Mesendoderm (in vitro differentiated cells): ENCODE results near the gene PSD2.

Experiments
- DNase-seq: peaks from one replicate; pipeline ENCODE4 v3.0.0; 2013
- H2AK5ac ChIP-seq: 2 replicates; pipeline ENCODE4 v1.6.1; 2013; ENCODE audit warnings: low read length, inconsistent platforms
- H2BK120ac ChIP-seq: 2 replicates; pipeline ENCODE4 v1.6.1; 2013; ENCODE audit warnings: low read depth, mild to moderate bottlenecking, low read length, moderate library complexity, mixed read lengths
- H2BK15ac ChIP-seq: replicated peaks from 2 replicates; pipeline ENCODE4 v1.6.1; 2013; ENCODE audit warnings: low read depth, mild to moderate bottlenecking, moderate library complexity
- H2BK5ac ChIP-seq: 2 replicates; pipeline ENCODE4 v1.6.1; 2013; ENCODE audit warnings: low read length, inconsistent platforms
- H3K18ac ChIP-seq: 2 replicates; pipeline ENCODE4 v1.6.1; 2013; ENCODE audit warnings: mild to moderate bottlenecking, low read length, mixed read lengths
- H3K23ac ChIP-seq: one replicate; pipeline ENCODE4 v1.6.1; 2013; ENCODE audit warnings: low read length
- H3K27ac ChIP-seq: 2 replicates; pipeline ENCODE4 v1.5.1; 2013; ENCODE audit warnings: low read depth, mild to moderate bottlenecking, inconsistent platforms, low read length, moderate library complexity
- H3K27me3 ChIP-seq: 2 replicates; pipeline ENCODE4 v1.6.1; 2013; ENCODE audit warnings: low read length, control low read depth, mild to moderate bottlenecking, inconsistent platforms; ENCODE audit not compliant: insufficient read depth, poor library complexity
- H3K36me3 ChIP-seq: 2 replicates; pipeline ENCODE4 v1.6.1; 2013; ENCODE audit warnings: low read length, inconsistent platforms; ENCODE audit not compliant: control insufficient read depth, insufficient read depth
- H3K4ac ChIP-seq: one replicate; pipeline ENCODE4 v1.6.1; 2013; ENCODE audit warnings: low read depth, mild to moderate bottlenecking, low read length, moderate library complexity
- H3K4me1 ChIP-seq: 2 replicates; pipeline ENCODE4 v1.6.1; 2013; ENCODE audit warnings: low read depth, low read length, inconsistent platforms; ENCODE audit not compliant: control insufficient read depth
- H3K4me2 ChIP-seq: 2 replicates; pipeline ENCODE4 v1.6.1; 2013; ENCODE audit warnings: low read length
- H3K4me3 ChIP-seq: 2 replicates; pipeline ENCODE4 v1.5.1; 2013; ENCODE audit warnings: mild to moderate bottlenecking, low read length
- H3K56ac ChIP-seq: one replicate; pipeline ENCODE4 v1.6.1; 2013; ENCODE audit warnings: low read length
- H3K79me1 ChIP-seq: 2 replicates; pipeline ENCODE4 v1.6.1; 2013; ENCODE audit warnings: low read length, inconsistent platforms
- H3K79me2 ChIP-seq: 2 replicates; pipeline ENCODE4 v1.6.1; 2013; ENCODE audit warnings: mild to moderate bottlenecking, low read length; ENCODE audit not compliant: control insufficient read depth, insufficient read depth
- H3K9ac ChIP-seq: 2 replicates; pipeline ENCODE4 v1.6.1; 2013; ENCODE audit warnings: low read length, inconsistent platforms
- H4K5ac ChIP-seq: one replicate; pipeline ENCODE4 v1.6.1; 2013; ENCODE audit warnings: low read length
- H4K8ac ChIP-seq: one replicate; pipeline ENCODE4 v1.6.1; 2013; ENCODE audit warnings: low read depth, mild to moderate bottlenecking, control low read depth, low read length, moderate library complexity
- WGBS: extraction: QIAGEN DNeasy Blood & Tissue Kit; methylation state at CpG from one replicate; pipeline ENCODE4 v1.1.7; 2013; ENCODE audit warnings: low lambda C conversion rate, missing lambda C conversion rate; ENCODE audit not compliant: insufficient coverage; ENCODE audit errors: extremely low coverage; 5-methylcytosine and 5-hydroxymethylcytosine counted together

PSD2 gene

DNA sequence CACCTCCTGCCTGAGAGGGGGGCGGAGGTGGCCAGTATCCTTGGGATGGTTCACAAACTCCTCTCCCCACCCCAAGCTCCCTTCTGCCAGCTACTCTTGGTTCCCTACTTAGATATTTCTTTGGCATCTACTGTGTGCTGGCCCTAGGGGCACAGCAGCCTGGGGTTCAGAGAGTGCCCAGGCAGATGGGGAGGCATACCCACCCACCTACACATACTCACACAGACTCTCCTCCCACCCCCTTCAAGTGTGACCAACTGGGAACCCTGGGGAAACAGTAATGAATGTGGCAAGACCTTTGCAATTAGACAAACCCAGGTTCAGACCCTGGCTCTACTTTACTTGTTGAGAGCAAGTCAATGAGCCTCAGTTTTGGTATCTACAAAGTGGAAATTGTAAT is 44.4 kb upstream of the PSD2 start:
- Histone ChIP-seq H3K36me3 (no peaks in the 10 kb centered on the region), H3K4me1 (peaks cover 9% of the 10 kb centered on the region), H3K4me3 (no peak overlapping the region), H3K27ac (no peak overlapping the region), H4K5ac (no peak overlapping the region), H2AK5ac (no peak overlapping the region), H3K79me1 (no peaks in the 10 kb centered on the region), H3K4ac (no peak overlapping the region), H3K27me3 (peaks cover 6% of the 10 kb centered on the region), H3K23ac (no peak overlapping the region), H4K8ac (no peak overlapping the region), H2BK5ac (no peak overlapping the region), H3K56ac (no peak overlapping the region), H3K18ac (no peak overlapping the region), H2BK15ac (no peak overlapping the region), H3K4me2 (no peak overlapping the region), H2BK120ac (no peak overlapping the region), H3K9ac (no peak overlapping the region), H3K79me2 (no peaks in the 10 kb centered on the region)
- no CpG with 5 or more reads among the region's 1 CpG for whole genome bisulfite sequencing
- DNase-seq = no peak

DNA sequence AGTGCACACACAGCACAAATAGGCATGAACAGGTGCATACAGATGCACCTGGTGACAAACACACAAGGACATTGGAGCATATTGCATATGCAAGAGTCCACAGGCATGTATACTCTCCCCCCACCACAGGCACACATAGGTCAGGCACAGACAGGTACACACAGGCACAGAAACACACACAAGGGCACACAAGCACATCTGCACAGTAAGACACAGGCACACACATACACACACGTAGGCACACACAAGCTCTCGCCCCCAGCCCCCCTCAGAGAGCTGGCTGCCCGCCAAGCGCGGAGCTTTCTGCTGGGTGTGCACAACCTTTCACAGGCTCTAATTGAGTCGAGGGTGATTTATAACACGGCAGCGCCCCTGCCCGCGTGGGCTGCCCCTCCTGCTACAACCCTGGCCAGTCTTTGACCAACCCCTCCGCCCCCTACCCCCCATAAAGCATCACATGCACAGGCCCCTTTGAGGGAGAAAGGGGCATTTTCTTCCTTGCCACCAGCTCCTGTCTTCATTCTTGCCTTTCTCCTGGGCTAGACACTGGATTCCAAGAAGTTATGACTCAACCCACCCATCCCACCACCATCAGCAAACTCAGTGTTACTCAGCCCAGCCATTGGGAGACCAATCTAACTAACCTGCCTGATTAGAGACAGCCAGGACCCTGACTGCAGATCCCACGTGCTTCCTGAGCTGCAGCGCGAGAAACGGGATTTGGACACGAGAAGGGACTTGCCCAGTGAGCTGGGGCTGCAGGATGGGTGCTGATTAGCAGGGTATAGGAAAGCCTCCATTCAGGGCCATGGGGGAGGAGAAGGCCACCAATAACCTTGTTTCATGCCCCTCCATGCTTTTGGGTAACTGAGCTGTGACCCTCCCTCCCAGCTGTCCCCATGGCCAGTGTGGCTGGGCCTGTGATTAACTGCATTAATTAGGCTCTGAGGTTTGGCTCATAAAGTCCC is 42.8 kb upstream of the PSD2 start:
- Histone ChIP-seq H3K79me1 (no peaks in the 10 kb centered on the region), H3K4me2 (no peak overlapping the region), H2BK120ac (no peak overlapping the region), H3K4ac (no peak overlapping the region), H4K5ac (no peak overlapping the region), H3K27ac (no peak overlapping the region), H3K56ac (no peak overlapping the region), H4K8ac (no peak overlapping the region), H3K36me3 (no peaks in the 10 kb centered on the region), H3K9ac (no peak overlapping the region), H3K18ac (no peak overlapping the region), H3K79me2 (no peaks in the 10 kb centered on the region), H2BK5ac (no peak overlapping the region), H2AK5ac (no peak overlapping the region), H3K4me3 (no peak overlapping the region), H2BK15ac (no peak overlapping the region), H3K27me3 (peaks cover 6% of the 10 kb centered on the region), H3K23ac (no peak overlapping the region), H3K4me1 (peaks cover 11% of the 10 kb centered on the region)
- no peak for DNase-seq
- WGBS = no CpG with 5 or more reads among the region's 16 CpGs

DNA sequence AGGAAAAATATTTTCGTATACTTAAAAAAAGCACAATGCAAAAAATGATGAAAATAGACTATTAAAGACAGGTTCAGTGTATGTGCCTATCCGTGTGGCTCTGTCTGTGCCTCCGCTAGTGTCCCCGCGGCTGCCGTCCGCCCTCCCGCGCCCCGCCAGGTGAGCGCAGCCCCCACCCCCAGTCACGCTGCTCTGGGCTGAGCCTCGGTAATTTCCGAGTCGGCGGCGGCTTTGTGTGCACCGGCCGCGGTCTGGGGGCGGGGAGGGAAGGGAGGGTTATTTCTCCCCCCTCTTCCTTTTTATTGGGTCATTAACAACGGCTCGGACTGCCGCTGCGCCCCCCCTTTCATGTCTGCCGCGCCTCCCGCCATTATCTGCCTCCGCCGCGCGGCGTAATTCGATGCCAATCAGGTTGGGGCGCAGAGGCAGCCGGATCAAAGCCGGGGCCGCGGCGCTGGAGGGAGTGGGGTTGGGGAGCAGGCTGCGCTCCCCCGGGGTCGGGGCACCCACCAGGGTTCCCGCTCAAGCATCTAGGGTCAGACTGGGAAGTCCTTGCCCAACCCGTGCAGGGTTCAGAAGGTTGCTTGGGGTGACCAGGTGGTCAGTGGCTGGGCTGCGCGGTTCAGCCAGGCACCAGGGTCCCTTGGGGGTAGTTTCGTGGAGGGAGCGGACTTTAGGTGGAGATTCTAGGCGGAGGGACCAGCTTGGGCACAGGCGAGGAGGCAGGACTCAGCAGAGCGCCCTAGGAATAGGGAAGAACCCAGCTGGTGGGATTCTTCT is 39.5 kb upstream of the PSD2 start:
- Histone ChIP-seq H3K27me3 (no peaks in the 10 kb centered on the region), H3K23ac (no peak overlapping the region), H4K8ac (no peak overlapping the region), H3K79me1 (no peaks in the 10 kb centered on the region), H3K36me3 (no peaks in the 10 kb centered on the region), H3K4me2 (peak overlapping the region; percentile 51), H2BK15ac (no peak overlapping the region), H3K27ac (no peak overlapping the region), H3K79me2 (no peaks in the 10 kb centered on the region), H3K4ac (no peak overlapping the region), H4K5ac (no peak overlapping the region), H3K18ac (no peak overlapping the region), H3K56ac (peak overlapping the region; percentile 57), H2AK5ac (no peak overlapping the region), H3K9ac (peak overlapping the region; percentile 57), H3K4me1 (peaks cover 8% of the 10 kb centered on the region), H3K4me3 (no peak overlapping the region), H2BK5ac (no peak overlapping the region), H2BK120ac (no peak overlapping the region)
- no CpG with 5 or more reads among the region's 52 CpGs for WGBS
- DNase-seq = no peak

DNA sequence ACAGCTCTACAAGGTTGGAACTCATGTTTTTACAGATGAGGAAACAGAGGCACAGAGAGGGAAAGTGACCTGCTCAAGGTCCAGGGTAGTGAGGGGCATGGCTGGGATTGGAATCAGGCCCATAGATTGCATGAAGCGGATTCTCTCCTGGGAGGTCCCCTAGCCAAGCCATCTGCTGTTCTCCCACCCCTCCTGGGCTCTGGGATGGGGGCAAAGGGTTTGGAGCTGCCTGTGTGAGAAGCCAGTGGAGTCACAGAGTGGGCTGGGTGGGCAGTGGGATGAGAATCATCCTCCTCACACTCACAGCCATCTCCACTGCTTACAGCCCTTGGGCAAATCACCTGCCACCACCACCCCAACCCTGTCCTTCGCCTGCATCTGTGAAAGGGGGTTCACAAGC is 38.6 kb upstream of the PSD2 start:
- Histone ChIP-seq H3K27ac (no peak overlapping the region), H3K4me1 (peaks cover 8% of the 10 kb centered on the region), H3K23ac (no peak overlapping the region), H4K8ac (no peak overlapping the region), H3K36me3 (no peaks in the 10 kb centered on the region), H3K4ac (no peak overlapping the region), H3K79me1 (no peaks in the 10 kb centered on the region), H3K18ac (no peak overlapping the region), H3K4me2 (no peak overlapping the region), H4K5ac (no peak overlapping the region), H3K9ac (no peak overlapping the region), H2AK5ac (no peak overlapping the region), H2BK5ac (no peak overlapping the region), H3K4me3 (no peak overlapping the region), H2BK120ac (no peak overlapping the region), H2BK15ac (no peak overlapping the region), H3K27me3 (no peaks in the 10 kb centered on the region), H3K79me2 (no peaks in the 10 kb centered on the region), H3K56ac (no peak overlapping the region)
- WGBS = no CpG with 5 or more reads among the region's 2 CpGs
- DNase-seq = no peak

DNA sequence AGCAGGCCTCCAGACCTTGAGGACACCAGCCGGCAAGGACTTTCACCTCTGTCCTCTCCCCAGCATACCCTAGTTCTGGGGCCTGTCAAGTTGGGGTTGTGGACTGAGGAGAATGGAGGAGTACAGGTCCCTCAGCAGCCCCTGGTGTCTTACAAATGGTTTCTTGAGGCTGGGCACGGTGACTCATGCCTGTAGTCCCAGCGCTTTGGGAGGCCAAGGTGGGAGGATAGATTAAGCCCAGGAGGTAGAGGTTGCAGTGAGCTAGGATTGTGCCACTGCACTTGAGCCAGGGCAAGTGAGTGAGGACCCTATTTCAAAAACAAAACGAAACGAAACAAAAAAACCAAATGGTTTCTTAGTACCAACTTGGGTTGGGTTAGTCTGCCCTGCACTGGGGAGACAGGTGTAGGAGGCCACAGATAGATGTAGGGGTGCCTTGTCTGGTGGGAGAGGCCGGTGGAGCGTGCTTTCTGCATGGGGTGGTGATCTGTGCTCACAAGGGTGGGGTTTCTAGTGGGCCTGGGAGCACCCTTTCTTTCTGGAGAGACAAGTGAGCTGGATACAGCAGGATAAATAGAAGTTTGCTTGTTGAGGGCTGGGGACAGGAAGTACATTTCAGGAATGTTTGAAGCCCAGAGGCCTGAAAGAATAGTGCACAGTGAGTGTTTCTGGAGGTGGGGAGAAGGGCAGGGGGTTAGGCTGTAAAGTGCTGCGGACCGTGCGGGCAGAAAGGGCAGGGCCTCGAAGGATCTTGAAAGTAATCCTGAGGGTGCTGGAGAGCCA is 37.7 kb upstream of the PSD2 start:
- H3K9ac ChIP-seq = no peak overlapping the region
- no peak overlapping the region for H3K4me3 ChIP-seq
- H3K27ac ChIP-seq = no peak overlapping the region
- no peak overlapping the region for H2BK120ac ChIP-seq
- no peaks in the 10 kb centered on the region for H3K36me3 ChIP-seq
- no peak for DNase-seq
- WGBS = no CpG with 5 or more reads among the region's 11 CpGs
- H2BK5ac ChIP-seq = no peak overlapping the region
- H3K4me1 ChIP-seq = peaks cover 8% of the 10 kb centered on the region
- H3K79me2 ChIP-seq = no peaks in the 10 kb centered on the region
- no peak overlapping the region for H4K5ac ChIP-seq
- no peak overlapping the region for H2BK15ac ChIP-seq
- no peak overlapping the region for H3K23ac ChIP-seq
- H3K4me2 ChIP-seq = no peak overlapping the region
- no peak overlapping the region for H4K8ac ChIP-seq
- no peak overlapping the region for H2AK5ac ChIP-seq
- H3K18ac ChIP-seq = no peak overlapping the region
- H3K56ac ChIP-seq = no peak overlapping the region
- H3K4ac ChIP-seq = no peak overlapping the region
- no peaks in the 10 kb centered on the region for H3K79me1 ChIP-seq
- no peaks in the 10 kb centered on the region for H3K27me3 ChIP-seq
